GM10248 (cell line): ENCODE measurements around the gene TTLL10.

Experiments
- CTCF ChIA-PET: fragments of 300-600 bp; sonication (Branson Sonifier 250); formaldehyde crosslinking; extraction: SDS; loops from one replicate; lab custom pipeline; 2021; ENCODE audit warnings: antibody characterized with exemption; lab: Yijun Ruan, JAX
- POLR2A ChIA-PET: fragments of 350-650 bp; sonication (Branson Sonifier 250); formaldehyde crosslinking; extraction: SDS; loops from one replicate; lab custom pipeline; 2020; ENCODE audit warnings: antibody characterized with exemption; lab: Yijun Ruan, JAX
- DNase-seq: peaks from one replicate; pipeline ENCODE4 v3.0.0; 2012; ENCODE audit errors: extremely low spot score
- CTCF ChIP-seq: IDR thresholded peaks from 2 replicates; pipeline ENCODE4 v1.5.1; 2012; ENCODE audit warnings: mild to moderate bottlenecking, low read depth; ENCODE audit errors: extremely low read depth, missing control alignments, control extremely low read depth

Gene TTLL10

DNA sequence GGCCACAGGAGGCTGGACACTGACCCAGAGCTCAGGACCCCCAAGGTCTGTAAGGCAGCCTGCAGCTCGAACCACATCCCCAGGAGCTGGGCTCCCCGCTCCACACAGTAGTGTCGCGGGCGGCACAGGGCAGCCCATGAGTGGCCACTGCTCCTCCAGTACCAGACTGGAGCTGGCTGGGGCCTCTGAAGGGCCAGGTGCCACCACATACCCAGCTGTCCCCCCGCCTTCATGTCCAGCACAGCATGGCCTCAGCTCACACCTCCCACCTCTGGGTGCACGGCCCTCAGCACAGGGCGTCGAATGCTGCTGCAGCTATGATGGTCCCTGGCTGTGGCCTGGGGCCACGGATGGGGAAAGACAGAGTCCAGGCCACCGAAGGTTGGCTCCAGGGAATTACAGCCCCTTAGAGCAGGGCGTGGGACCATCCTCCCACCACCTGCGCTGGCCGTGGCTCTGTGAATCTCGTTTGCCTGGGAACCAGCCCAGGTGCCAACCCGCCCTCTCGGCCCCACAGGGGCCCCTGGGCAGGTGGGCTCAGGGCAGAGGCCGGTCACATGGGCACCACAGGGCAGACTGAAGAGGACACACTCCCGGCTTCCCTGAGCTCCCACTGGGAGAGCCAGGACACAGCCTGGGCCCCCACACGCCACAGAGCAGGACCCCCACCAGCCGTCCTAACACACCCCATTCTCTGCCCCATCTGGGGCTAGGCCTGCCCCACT, 42.4 kb downstream of the TTLL10 start:
- CTCF ChIA-PET: interaction anchor here (1.0 to 1.5 kb wide), 6 partner anchors 9 to 183 kb away, joined by 3 to 6 read pairs (median 3); no protein-coding TSS in a partner anchor
- POLR2A ChIA-PET: no interaction called here
- no peak for DNase-seq
- TF ChIP-seq CTCF: no peak

DNA sequence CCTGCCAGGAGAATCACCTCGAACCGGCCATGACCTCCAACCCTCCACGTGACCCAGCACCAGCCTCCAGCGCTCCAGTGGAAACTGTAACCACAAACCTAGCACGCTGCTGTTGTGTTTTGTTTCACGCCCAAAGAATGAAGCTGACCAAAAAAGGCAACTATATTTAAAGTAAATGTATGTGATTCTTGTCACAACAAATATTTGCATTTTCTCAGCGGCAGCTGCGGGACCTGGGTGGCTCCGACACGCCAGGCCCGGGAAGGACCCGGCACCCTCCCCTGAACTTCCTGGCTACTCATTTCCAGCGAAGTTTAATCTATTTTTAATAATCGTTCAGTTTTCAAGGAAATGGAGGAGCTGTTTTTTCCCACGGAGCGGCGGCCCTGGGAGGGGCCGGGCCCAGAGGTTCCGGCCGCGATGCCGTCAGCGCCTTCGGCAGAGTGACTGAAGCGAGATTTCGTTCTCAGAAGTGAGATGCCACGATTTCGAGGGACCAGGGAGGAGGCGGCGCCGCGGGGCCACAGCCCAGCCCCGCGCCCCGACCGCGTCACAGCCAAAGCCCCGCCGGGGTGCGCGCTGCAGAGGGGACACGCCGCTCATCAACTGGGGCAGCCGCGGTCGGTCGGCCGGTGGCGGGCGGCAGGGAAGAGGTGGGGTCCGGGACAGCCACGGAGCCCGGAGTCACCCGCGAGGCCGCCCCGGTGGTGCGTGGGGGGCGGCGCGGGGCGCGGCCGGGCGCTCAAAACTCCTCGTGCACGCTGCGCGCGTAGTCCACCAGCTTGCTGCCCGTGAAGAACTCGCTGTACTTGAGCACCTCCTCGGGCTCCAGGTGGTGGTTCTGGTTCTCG, 43.3 kb downstream of the TTLL10 start:
- no peak for TF ChIP-seq CTCF
- CTCF ChIA-PET: interaction anchor here (1.2 kb wide), 1 partner anchor 46 kb away, joined by 3 read pairs; no protein-coding TSS in a partner anchor
- POLR2A ChIA-PET: no interaction called here
- DNase-seq: no peak

GRCh38 chr1:1217621-1218523, 44.2 kb downstream of the TTLL10 start:
- no peak for TF ChIP-seq CTCF
- no peak for DNase-seq
- ChIA-PET CTCF (interaction anchor here (0.7 kb wide), 1 partner anchor 96 kb away, joined by 3 read pairs; no protein-coding TSS in a partner anchor), POLR2A (no interaction called here)

DNA sequence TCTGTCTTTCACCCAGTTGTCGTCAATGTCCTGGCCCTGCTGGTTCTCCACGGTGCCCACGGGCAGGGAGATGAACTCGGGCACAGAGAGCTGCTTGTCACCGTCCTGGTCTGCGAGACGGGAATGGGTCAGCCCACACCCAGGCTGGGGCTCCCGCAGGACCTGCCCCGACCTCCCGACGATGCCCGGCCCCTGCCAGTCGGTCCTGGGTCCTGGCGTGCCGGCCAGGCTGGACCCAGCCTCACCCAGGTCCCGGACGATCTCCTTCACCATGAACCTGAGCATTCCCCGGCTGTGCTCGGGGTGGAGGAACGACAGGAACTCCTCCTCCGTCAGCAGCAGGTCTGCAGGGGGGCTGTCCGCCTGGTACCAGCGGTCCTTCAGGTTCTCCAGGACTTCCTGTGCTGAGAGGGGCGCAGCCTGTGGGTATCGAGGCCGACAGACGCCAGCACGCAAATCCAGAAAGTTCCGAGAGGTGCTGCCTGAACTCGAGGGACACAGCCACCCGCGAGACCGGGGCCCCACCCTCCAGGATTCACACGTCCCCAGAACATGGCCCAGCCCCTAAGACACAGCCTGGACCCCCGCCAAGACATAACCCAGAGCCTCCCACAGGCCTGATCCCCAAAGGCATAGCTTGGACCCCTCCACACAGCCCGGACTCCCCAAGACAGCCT, 45.0 kb downstream of the TTLL10 start:
- TF ChIP-seq CTCF: no peak
- no peak for DNase-seq
- ChIA-PET CTCF (no interaction called here), POLR2A (no interaction called here)

- ChIA-PET CTCF (no interaction called here), POLR2A (no interaction called here)
- no peak for DNase-seq
- no peak for TF ChIP-seq CTCF
Observed at GRCh38 chr1:1219341-1219740, 45.7 kb downstream of the TTLL10 start.
